Right lobe of liver (tissue), 6 donors: ENCODE results near the gene MGRN1. TPM values are rescaled to one million over a fixed set of nuclear protein-coding genes. Genes with fewer than 3 reads are reported as not detected.

Experiments used
- ATAC-seq, 4 donors: fragments of 200-7000 bp; cut with Tn5 transposase; one replicate each; pipeline ENCODE4 v1.9.1; 2020; ENCODE audit warnings: mild to moderate bottlenecking in 4 of 4, moderate library complexity in 4 of 4
- DNase-seq, 3 donors: peaks; one replicate each; pipeline ENCODE4 v3.0.0-alpha.2; 2020
- H3K27ac ChIP-seq, 3 donors: fragments of 200-600 bp; one replicate each; pipeline ENCODE4 v1.8.0; 2022
- H3K27me3 ChIP-seq, 2 donors: fragments of 200-600 bp; one replicate each; pipeline ENCODE4 v1.8.0; 2022
- H3K36me3 ChIP-seq, 4 donors: fragments of 200-600 bp; sonication (generic) in 1 of 4; one replicate each; pipeline versions ENCODE4 v1.5.1 to v1.8.0; 2017 to 2022; ENCODE audit warnings: control low read depth in 1 of 4
- H3K4me1 ChIP-seq, 4 donors: fragments of 200-600 bp; sonication (generic) in 1 of 4; one replicate each; pipeline versions ENCODE4 v1.5.1 to v1.8.0; 2017 to 2022; ENCODE audit warnings: control low read depth in 1 of 4
- H3K4me3 ChIP-seq, 3 donors: fragments of 200-600 bp; one replicate each; pipeline ENCODE4 v1.8.0; 2022
- H3K9me3 ChIP-seq, 4 donors: fragments of 200-600 bp; sonication (generic) in 1 of 4; one replicate each; pipeline versions ENCODE4 v1.5.1 to v1.8.0; 2017 to 2022; ENCODE audit warnings: control low read depth in 1 of 4
- POLR2A ChIP-seq: fragments of 450-650 bp; IDR thresholded peaks from one replicate; pipeline ENCODE4 v1.6.1; 2017; ENCODE audit warnings: antibody characterized with exemption, mild to moderate bottlenecking
- WGBS: methylation state at CpG from one replicate; pipeline ENCODE4 v1.1.6; 2018; ENCODE audit warnings: low coverage, low lambda C conversion rate; ENCODE audit not compliant: insufficient coverage; ENCODE audit errors: missing lambda C conversion rate; 5-methylcytosine and 5-hydroxymethylcytosine counted together
- intact Hi-C, 2 donors: fragments of 100-400 bp; cut with DNase I; formaldehyde crosslinking; loops; one replicate each; pipeline versions ENCODE4 v1.11.2 to v1.14.1; 2022
- total RNA-seq, 6 experiments: library from RNA; depleted of rRNA in 2 of 6; stranded (reverse); fragments of >200 nt in 2 of 6; fragmentation: NEBNext Ultra II Directional in 3 of 6; extraction: Animal tissue kit (Norgen Biotek cat#: 25700) in 3 of 6; gene quantifications; one replicate each; pipeline versions ENCODE4 v1.1.0 to v1.2.4, GENCODE V29; 2016 to 2023
- TF ChIP-seq, protein P1 (sequence below), 4 donors: fragments of 200-600 bp in 3 of 4; fragments of 450-650 bp in 1 of 4; IDR thresholded peaks; one replicate each; pipeline versions ENCODE4 v1.5.1 to v1.8.0; 2016 to 2022; ENCODE audit warnings: antibody characterized with exemption in 4 of 4, mild to moderate bottlenecking in 2 of 4
- donor health status: DM: no; HTN: yes; CAD: no.
- donor health status: DM: no; HTN: no; CAD: no.
- donor health status: DM: no; HTN: no; CAD: no.
- donor health status: DM: no; HTN: yes; CAD: no.
- donor health status: DM: no; HTN: yes; CAD: no.

MGRN1 gene
- total RNA-seq, 6 experiments from 2014 or later, result 42.5 to 67.3 (median 49.5) TPM

DNA sequence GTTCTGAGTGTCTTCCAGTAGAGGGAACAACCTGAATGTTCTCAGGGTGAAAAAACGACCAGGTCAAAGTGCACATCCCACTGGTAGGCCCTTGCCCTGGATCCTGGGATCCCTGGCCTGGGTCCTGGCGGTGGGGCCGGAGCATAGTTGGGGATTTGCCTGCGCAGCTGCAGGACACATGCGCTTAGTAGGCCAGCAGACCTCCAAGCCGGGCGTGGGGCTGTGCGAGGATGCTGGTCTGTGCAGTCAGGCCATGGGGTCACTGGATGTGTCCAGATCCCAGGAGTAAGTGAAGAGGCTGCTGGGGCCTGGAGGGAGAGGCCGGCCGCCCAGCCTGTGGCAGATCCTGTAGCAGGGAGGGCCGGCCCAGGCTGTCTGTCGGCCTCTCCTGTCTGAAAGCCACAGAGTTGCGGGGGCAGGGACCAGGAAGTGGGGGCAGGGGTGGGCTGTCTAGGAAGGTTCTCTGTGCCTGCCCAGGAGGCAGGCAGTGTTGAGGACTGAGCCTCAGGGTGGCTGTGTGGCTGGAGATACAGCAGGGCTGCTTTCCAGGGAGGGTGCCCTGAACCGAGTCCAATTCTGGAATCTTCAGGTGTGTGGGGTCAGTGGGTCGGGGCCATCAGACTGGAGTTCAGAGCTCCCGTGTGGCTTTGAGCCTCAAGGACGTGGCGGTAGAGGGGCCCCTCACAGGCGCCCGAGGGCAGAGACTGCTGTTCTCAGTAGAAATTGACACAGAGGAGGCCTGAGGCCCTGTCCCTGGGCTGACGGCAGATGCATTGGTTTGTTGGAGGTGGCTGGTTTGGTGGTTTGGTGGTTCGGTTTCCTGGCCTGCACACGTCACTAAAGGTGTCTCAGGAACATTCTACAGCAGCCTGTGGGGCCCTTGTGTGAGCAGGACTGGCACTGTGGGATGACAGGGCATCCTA is 51.5 kb downstream of the MGRN1 start:
- peak overlapping the region; percentile 30 to 96 (median 68) for H3K27ac ChIP-seq
- no peak for TF ChIP-seq POLR2A
- TF ChIP-seq, protein P1, sequence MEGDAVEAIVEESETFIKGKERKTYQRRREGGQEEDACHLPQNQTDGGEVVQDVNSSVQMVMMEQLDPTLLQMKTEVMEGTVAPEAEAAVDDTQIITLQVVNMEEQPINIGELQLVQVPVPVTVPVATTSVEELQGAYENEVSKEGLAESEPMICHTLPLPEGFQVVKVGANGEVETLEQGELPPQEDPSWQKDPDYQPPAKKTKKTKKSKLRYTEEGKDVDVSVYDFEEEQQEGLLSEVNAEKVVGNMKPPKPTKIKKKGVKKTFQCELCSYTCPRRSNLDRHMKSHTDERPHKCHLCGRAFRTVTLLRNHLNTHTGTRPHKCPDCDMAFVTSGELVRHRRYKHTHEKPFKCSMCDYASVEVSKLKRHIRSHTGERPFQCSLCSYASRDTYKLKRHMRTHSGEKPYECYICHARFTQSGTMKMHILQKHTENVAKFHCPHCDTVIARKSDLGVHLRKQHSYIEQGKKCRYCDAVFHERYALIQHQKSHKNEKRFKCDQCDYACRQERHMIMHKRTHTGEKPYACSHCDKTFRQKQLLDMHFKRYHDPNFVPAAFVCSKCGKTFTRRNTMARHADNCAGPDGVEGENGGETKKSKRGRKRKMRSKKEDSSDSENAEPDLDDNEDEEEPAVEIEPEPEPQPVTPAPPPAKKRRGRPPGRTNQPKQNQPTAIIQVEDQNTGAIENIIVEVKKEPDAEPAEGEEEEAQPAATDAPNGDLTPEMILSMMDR (IDR thresholded peaks at IDR 0.05), result no peak

DNA sequence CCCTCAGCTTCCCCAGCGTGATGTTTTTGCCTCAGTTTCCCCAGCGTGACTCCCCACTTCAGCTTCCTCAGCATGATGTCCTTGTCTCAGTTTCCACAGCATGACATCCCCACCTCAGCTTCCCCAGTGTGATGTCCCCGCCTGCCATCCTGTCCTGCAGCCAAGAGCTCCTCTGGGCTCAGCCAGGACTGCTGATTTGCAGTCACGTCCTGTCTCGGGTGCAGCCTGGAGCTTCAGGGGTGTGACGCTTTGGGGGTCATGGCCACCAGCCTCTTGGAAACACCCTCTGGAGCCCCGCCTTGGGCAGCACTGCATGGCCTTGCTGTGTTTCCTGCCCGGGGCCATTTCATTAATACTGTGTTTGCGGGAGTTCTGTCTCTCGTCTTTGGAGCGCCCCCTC is 52.2 kb downstream of the MGRN1 start:
- Histone ChIP-seq H3K9me3 (no peaks in the 10 kb centered on the region), H3K4me3 (no peak overlapping the region), H3K27me3 (no peaks in the 10 kb centered on the region), H3K4me1 (peaks cover 2 to 55% (median 25%) of the 10 kb centered on the region in 4 donors), H3K27ac (peak overlapping the region; percentile 30 to 96 (median 68)), H3K36me3 (peaks cover 0 to 12% (median 5%) of the 10 kb centered on the region in 4 donors)
- DNase-seq (peak in 2 of 3 donors; percentile 69 to 81), ATAC-seq (peak; percentile 1 to 16 (median 4))
- 34% methylated on average over 6 of the region's 11 CpGs for WGBS
- TF ChIP-seq POLR2A, result no peak
- TF ChIP-seq, protein P1 (IDR thresholded peaks at IDR 0.05), result no peak
- intact Hi-C loops, result no loop called here

More for the DNA sequence above, 51.5 kb downstream of the MGRN1 start:
- Histone ChIP-seq H3K36me3 (peaks cover 0 to 17% (median 8%) of the 10 kb centered on the region in 4 donors), H3K27me3 (no peaks in the 10 kb centered on the region), H3K4me3 (no peak overlapping the region), H3K4me1 (peaks cover 2 to 48% (median 25%) of the 10 kb centered on the region in 4 donors), H3K9me3 (no peaks in the 10 kb centered on the region)
- WGBS, result 30% methylated on average over 6 of the region's 23 CpGs
- DNase-seq (peak in 1 of 3 donors; percentile 83), ATAC-seq (peak; percentile 4 to 45 (median 32))
- intact Hi-C loops, result no loop called here

DNA sequence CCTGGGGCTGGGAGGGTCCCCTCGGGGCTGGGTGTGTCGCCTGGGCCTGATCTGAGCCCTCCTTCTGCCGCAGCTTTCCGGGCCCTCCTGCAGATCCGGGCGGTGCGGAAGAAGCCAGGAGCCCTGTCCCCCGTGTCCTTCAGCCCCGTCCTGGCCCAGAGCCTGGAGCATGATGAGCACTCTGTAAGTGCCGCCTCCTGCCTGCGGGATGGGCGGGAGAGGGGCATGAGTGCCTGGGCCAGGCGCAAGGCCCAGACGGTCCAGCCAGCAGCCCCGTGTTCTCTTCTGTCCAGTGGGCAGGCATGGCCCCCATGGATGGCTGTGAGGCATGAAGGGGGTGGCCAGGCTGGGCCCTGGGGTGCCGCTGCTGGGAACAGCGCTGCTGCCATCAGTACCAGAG is 52.8 kb downstream of the MGRN1 start:
- Histone ChIP-seq H3K36me3 (peaks cover 0 to 12% (median 7%) of the 10 kb centered on the region in 4 donors), H3K27ac (peak overlapping the region; percentile 30 to 96 (median 68)), H3K4me3 (no peak overlapping the region), H3K9me3 (no peaks in the 10 kb centered on the region), H3K4me1 (peaks cover 2 to 60% (median 28%) of the 10 kb centered on the region in 4 donors), H3K27me3 (no peaks in the 10 kb centered on the region)
- no peak for TF ChIP-seq POLR2A
- TF ChIP-seq, protein P1 (IDR thresholded peaks at IDR 0.05), result no peak
- ATAC-seq, result peak in 3 of 4 donors; percentile 18 to 26 (median 24)
- DNase-seq, result peak in 2 of 3 donors; percentile 71 to 85
- intact Hi-C loops, result no loop called here
- WGBS, result 46% methylated on average over 6 of the region's 17 CpGs

DNA sequence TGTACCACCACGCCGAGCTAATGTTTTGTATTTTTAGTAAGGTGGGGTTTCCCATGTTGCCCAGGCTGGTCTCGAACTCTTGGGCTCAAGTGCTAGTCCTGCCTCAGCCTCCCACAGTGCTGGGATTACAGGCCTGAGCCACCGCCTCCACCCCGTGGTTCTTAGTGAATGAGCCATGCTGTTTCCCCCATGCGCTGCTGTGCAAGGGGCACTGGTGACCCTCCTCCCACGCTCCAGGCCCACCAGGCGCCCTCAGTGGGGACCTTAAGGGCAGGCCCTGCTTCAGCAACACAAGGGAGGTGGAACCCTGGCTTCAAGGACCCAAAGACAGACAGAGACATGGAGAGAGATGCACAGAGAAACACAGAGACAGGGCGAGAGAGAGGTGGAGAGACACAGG is 53.4 kb downstream of the MGRN1 start:
- peak in 2 of 3 donors; percentile 44 to 46 for DNase-seq
- Histone ChIP-seq H3K4me3 (no peak overlapping the region), H3K36me3 (peaks cover 0 to 10% (median 6%) of the 10 kb centered on the region in 4 donors), H3K27me3 (no peaks in the 10 kb centered on the region), H3K27ac (peak overlapping the region in 2 of 3 donors; percentile 46 to 96), H3K9me3 (no peaks in the 10 kb centered on the region), H3K4me1 (peaks cover 2 to 66% (median 31%) of the 10 kb centered on the region in 4 donors)
- intact Hi-C loops, result no loop called here
- ATAC-seq, result no peak
- WGBS, result 88% methylated on average over 5 of the region's 9 CpGs
- TF ChIP-seq, protein P1 (IDR thresholded peaks at IDR 0.05), result no peak
- TF ChIP-seq POLR2A, result no peak
